Measurements from ENCODE around the gene ARHGAP12. TPM values are rescaled to one million over a fixed set of nuclear protein-coding genes. Genes with fewer than 3 reads are reported as not detected.

The ARHGAP12 gene
- polyA plus RNA-seq, 1 donor = 22.7 TPM

DNA sequence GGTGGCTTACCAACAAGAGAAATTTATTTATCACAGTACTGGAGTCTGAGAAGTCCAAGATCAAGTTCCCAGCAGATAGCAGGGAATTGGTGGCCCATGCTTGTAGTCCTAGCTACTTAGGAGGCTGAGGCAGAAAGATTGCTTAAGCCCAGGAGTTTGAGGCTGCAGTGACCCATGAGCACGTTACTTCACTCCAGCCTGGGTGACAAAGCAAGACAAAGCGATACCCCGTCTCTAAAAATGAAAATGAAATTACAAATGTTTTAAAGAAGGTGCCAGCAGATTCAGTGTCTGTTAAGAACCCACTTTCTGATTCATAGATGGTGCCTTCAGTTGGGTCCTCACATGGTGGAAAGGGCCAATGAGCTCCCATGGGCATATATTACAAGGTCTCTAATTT, 20.6 kb upstream of the ARHGAP12 start:
- no peak for DNase-seq

GRCh38 chr10:31948021-31948420, 19.4 kb upstream of the ARHGAP12 start:
- DNase-seq = no peak

GRCh38 chr10:31947144-31947926, 18.7 kb upstream of the ARHGAP12 start:
- peak; percentile 71 for DNase-seq

GRCh38 chr10:31945392-31945791, 16.8 kb upstream of the ARHGAP12 start:
- DNase-seq = no peak

- no peak for DNase-seq
Observed at GRCh38 chr10:31944071-31944433, 15.4 kb upstream of the ARHGAP12 start.

DNA sequence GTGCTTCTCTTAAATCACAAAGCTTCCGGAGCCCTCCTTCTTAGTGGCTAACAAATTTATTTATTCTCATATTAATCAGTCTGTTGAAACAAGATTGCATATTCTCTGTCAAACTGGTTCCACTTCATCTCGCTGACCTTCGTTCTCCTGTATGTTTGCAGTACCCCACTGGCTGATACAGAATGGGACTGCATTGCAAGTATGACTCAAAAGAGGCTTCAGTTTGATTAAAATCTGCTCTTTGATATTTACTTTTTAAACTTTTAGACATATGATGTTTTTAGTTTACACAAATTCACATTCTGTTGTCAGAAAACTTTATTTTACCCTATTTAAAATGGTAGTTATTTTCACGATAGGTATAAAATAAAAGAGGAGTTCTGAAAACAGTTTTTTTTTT, 14.3 kb upstream of the ARHGAP12 start:
- no peak for DNase-seq

DNA sequence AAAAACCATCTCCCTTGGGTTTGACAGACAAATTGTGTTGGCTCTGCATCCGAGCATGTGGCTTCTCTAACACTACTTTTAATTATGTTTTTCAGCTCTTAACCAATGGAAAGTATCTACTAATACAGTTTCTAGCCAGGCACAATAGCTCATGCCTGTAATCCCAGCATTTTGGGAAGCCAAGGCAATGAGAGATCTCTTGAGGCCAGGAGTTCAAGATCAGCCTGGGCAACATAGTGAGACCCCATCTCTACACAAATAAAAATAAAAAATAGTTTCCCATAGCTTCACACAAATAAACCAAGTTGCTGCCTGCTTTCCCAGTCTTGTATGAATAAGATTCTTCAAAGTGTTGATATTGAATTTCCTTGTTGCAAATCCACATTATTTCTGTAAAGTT, 13.8 kb upstream of the ARHGAP12 start:
- DNase-seq = no peak

- DNase-seq = no peak
Observed at GRCh38 chr10:31940839-31941653, 12.4 kb upstream of the ARHGAP12 start.

DNA sequence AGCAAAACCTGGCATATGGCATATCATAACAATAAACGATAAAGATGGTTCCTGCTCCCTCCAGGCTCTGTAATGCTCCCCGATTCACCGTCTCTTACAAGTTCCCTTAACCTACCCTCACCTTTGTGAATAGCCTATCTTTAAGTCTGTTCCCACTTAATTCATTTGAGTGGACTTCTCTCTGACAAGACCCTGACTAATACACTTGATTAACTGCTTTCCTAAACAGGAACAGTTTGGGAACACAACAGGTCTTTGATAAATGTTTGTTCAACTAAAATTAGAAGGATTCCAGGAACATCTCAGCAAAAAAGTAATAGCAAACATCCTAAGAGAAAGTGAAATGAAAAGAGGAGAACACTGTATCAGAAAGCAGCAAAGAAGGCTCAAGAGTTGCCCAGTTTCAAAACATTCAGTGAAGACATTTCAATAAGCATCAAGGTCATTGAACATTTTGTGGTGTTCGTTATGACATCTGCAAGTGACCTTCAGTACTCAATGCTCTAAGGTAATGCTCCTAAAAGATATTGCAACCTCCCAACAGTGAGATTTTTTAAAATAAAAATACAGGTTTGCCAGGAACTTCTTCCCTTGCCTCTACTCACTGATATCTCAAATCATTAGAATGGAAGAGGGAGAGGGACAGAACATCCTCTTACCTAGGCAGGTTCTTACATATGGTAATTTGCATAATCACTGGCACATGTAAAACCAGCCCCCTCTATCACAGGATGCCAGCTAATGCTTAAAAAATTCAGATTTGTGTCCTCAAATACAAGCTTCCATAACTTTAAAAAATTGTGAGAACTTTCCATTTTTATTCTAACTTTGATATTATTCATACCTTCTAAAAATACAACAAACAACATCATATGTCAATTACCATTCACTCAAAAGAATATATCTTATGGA, 11.4 kb upstream of the ARHGAP12 start:
- no peak for DNase-seq

DNA sequence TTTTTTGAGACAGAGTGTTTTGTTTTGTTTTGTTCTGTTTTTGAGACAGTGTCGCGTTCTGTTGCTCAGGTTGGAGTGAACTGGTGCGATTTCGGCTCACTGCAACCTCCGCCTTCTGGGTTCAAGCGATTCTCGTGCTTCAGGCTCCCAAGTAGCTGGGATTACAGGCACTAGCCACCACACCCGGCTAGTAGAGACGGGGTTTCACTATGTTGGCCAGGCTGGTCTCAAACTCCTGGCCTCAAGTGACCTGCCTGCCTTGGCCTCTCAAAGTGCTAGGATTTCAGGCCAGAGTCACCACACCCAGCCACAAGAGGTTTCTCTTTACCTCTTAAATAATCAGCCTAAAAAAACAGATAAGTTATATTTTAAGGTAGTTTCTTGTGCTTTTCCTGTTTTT, 8.7 kb upstream of the ARHGAP12 start:
- DNase-seq = no peak

DNA sequence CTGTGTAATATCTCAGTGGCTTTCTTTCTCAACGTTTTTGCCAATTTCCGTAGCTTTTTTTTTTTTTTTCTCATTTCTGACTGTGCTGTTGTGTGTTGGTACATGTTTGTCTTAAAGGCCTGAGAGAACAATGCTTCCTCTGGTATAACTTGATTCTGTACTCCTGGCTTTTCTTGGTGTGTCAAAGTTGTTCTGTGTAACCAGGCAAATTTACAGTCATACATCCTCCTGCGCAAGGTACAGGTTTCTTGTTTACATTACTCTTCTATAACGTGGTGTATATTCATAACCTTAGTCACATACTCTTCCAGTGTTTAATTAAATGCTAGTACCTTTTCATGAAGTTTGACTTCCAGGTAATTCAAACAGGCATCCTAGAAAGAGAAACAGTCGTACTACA, 8.3 kb upstream of the ARHGAP12 start:
- DNase-seq = no peak

GRCh38 chr10:31936086-31936485, 7.5 kb upstream of the ARHGAP12 start:
- DNase-seq = no peak

DNA sequence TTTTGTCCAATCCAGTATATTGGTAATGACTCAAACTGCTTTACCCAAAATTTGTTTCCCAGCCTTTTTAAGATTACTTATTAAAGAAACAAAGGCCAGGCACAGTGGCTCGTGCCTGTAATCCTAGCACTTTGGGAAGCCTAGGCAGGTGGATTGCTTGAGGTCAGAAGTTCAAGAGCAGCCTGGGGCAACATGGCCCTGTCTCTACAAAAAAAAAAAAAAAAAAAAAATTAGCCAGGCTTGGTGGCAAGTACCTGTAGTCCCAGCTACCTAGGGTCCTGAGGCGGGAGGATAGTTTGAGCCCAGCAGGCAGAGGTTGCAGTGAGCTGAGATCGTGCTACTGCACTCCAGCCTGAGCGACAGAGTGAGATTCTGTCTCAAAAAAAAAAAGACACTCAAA, 7.0 kb upstream of the ARHGAP12 start:
- DNase-seq = no peak

- no peak for DNase-seq
Observed at GRCh38 chr10:31932838-31933237, 4.2 kb upstream of the ARHGAP12 start.

DNA sequence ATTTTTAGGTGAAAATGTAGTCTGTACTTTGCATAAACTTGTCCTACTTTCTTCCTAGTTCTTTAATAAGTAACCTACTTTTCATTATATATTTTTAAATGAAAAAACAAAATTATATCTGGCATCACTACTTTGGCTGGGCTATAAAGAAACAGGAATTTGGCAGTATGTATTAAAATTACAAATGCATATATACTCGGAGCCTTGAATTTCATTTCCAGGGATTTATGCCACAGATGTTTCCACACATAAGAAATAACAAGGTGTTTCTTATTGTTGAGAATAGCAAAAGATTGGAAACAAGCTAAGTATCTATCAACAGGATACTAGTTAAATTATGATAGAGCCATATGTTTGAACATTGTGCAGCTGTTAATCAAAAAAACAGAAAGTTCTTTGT, 2.2 kb upstream of the ARHGAP12 start:
- no peak for DNase-seq

DNA sequence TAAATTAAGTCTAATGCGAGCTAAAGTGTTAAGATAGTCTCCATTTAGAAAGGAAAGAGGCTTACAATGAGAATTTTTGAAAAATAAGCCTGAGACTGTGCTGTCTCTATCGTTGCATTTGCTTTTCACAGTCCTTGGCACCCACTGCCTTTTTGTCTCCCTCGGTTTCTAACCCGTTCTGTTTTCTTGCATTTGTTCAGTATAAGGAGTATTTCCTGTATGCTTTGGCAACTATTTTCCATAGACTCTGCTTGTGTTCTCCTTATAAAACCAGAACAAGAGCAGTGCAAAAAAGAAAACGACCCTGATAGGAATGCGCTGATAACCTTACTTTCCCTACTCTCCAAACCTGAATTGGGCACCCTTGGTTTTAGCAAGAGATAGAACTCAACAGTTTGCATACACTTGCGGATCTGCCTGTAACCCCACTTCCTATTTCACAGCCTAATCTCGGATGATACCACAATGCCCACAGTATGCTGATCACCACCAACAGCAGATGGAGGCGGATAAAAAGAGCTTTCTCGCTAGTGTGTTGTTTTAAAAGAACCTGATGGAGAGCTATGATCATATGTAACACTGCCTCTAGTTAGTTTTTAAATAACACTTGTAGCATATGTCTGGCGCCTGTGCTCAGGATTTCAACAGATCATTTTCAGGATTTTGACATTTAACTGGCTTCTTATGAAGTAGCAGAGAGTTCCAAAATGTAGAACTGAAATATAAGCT, 1.6 kb upstream of the ARHGAP12 start:
- peak; percentile 47 for DNase-seq

GRCh38 chr10:31929261-31930022, 811 bp upstream of the ARHGAP12 start:
- peak; percentile 63 for DNase-seq

GRCh38 chr10:31927884-31928548, 615 bp downstream of the ARHGAP12 start:
- DNase-seq = peak; percentile 68

DNA sequence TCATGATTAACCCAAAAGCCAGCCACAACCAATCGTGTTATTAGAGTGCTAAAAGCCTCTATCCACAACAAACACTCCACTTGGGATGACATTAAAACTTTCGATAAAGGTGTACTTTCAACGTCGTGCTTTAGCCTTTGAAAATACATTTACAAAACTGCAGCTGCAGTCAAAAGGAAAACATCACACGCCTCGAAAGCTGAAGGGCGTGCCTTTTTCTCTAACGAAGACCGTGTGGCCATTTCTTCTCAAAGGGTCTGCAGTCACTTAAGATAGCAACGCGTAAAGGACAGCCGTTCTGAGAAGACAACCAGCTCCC, 1.1 kb downstream of the ARHGAP12 start:
- DNase-seq = peak; percentile 34

GRCh38 chr10:31926765-31927564, 1.7 kb downstream of the ARHGAP12 start:
- no peak for DNase-seq

Data from hindlimb muscle (tissue), 1 donor.